ENCODE measurements around the gene CCDC185. TPM values are rescaled to one million over a fixed set of nuclear protein-coding genes. Genes with fewer than 3 reads are reported as not detected.

CCDC185 gene
- total RNA-seq: under 0.01 TPM in 1 of 2 replicates, not detected in the other

DNA sequence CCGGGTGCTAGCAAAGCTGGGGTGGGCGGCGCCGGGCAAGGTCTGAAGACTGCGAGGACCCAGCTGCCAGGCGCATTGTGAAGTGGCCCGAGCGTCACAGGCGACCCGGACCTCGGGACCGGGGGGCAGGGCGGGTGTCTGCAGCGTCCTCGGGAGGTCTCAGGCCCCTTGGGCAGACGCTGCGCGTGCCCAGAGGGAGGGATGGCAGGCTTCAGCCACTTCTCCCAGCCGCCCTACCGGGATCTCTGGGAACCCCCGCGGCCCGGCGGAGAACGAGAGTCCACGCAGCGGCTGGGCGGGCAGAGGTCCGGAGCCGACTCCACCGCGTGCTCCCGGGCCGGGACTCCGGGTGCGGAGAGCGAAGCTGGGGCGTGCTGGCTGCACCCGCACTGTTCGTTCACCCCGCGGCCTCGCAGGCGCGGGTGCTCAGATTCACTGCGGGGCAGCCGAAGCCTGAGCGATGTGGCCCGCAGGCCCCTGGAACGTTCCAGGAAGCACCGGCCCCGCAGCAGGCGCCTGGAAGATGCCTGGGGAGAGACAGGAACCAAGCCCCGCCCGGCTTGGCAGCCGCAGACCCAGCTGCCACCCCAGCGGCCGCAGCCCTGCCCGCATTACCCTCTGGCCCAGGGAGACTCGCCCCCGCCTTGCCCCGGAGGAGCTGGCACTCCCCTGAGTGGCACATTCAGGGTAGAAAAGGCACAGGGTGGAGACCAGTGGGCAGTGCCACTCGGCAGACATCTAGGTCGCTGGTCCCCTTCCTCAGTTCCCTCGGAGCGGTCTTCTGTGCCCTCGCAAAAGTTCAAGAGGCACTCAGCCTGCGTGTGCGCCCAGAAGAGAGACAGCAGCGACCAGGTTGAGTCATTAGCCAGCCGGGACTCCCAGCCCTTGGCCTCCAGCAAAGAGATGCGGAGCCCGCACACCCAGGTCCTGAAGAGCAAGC, at the start of gene CCDC185:
Gene CCDC185 (plus strand): TSS at position 141 of the 940 bp plus-strand sequence. CDS start 61 bp downstream, at position 202.

DNA sequence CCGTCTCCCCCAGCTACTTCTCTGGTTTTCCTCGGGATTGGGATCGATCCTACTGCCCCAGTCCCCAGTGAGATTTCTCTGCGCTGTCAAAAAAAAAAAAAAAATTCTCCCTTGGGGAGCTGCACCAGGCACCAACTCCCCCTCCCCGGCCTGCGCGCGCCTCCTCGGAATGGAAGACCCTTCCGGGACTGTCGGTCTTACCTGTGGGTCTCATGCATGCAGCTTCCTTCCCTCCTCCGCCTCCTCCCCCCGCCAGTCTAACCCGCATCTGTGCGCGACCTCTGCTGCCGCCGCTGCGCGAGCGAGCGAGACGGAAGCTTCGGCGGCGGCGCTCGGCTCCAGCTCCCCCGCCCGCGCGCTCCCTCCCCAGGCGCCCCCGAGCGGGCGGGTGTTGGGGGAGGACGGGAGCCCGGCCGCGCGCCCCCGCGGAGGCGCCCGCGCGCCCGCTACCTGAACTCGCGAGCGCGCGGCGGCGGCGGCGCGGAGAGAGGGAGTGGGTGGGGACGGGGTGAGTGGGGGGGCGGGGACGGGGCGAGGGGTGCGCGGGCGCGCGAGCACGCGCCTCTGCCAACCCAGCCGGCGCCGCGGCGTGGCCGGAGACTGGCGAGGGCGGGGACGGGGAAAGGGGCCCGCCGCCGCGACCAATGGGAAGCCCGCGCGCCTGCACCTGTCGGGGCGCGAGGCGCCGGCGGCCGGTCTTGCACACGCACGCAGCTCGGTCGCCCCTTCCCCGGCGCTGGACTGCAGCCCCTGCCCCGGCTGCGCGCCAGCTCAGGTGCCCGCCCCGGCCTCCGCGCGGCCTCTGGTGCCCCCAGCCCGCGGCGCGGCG, 29.1 kb upstream of the CCDC185 start, which contains the start of gene SUSD4:
Gene SUSD4 (minus strand): TSS at position 321 of the 829 bp plus-strand sequence. CDS start 751 bp downstream, outside the sequence.

Other genes starting within 250 kb of the CCDC185 start
- 0.63 and 2.0 TPM in 2 replicates for gene SUSD4, start 29.2 kb upstream of the CCDC185 start, total RNA-seq